GM12892 (cell line): ENCODE measurements around the gene ADIRF.
"Not testable (repeated sequence)": the region's sequence is repeated elsewhere in the genome, so short reads cannot be mapped to it uniquely, and the experiment has no call there.

Experiments used
- DNase-seq: peaks from one replicate; pipeline ENCODE4 v3.0.0; 2011; ENCODE audit not compliant: insufficient read length
- FAIRE-seq: peaks from 2 replicates; lab custom pipeline; 2011; peaks lifted over from hg19 to GRCh38; lab: Jason Lieb, UNC

ADIRF gene

DNA sequence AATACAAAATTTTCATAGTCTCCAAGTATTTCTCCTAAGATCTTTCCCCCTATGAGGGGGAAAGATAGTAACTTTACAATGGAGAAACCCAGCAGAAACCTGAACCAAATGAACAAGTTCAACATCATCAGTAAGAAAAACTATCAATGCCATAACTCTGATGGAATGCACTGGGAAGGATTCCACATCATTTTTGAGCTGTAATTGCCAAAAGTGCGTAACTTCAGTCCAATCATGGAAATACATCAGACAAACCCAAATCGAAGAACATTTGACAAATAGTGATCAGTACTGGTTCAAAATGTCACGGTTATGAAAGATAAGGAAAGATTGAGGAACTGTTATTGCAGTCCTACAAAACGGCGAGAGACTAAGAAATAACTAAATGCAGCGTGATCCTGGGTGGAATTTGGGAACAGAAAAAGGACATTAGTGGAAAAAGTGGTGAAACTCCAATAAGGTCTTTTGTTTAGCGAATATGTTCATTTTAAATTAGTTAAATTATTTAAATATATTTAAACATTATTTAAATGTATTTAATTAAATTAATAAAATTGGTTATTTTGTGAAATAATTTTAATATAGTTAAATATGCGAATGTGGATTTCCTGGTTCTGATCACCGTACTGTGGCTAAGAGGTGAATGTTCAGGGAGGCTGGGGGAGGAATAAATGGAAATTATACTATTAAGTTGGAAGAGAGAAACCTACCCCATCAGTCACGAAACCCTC, 46.9 kb downstream of the ADIRF start:
- FAIRE-seq, DNase-seq: not testable (repeated sequence)

DNA sequence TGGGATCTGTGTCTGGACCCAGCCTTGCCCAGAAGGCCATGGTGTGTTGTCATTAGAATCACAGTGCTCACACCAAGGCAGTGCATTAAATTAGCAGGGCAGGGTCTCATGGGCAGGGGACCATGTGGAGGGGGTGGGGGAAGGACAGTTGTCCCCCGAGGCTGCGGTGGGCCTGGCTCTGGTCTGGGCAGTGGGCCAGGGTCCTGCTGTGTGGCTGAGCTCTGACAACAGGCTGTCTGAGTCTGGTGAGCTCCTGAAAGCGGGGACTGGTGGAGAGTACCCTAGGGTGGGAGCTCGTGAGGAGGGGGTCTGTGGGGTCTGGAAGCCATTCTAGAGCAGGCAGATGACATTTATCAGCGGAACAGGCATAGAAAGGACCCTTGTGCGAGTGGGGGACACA, 49.8 kb downstream of the ADIRF start:
- not testable (repeated sequence) for FAIRE-seq

DNA sequence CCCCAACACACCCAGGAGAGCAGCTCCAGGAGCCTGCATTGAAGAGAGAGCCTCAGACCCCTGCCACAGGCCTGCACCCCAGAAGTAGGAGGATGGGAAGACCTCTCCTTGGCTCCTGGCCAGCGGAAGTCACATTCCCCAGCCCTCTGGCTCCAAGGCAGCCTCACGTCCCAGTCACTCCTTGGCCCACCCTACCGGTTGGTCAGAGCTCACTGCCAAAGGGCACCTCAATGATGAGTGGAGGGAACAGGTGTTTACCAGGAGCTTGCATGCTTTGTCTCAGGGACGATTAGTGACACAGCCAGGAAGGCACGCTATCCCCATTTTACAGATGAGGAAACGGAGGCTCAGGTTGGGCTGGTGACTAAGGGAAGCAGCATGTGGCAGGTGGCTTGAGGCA, 50.8 kb downstream of the ADIRF start:
- FAIRE-seq, DNase-seq: not testable (repeated sequence)

More for the DNA sequence above, 49.8 kb downstream of the ADIRF start:
- DNase-seq = not testable (repeated sequence)

DNA sequence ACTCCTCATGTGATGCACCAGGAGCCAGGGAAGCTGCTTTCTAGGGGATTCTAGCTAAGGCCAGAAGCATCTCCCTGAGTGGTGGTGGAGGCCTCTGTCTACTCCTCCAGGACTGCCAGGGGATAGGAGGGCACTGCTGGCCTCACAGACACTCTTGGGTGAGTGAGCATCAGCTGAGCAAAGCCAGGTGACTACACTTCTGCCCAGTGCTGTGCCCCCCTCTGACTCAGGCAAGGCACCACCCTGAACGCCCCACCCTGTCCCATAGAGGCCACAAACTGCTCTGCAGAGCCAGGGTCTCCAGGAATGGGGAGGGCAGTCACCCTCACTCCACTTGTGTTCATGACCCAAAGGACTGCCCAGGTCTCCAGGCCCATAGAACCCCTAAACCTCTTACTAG, 51.2 kb downstream of the ADIRF start:
- DNase-seq, FAIRE-seq: not testable (repeated sequence)

DNA sequence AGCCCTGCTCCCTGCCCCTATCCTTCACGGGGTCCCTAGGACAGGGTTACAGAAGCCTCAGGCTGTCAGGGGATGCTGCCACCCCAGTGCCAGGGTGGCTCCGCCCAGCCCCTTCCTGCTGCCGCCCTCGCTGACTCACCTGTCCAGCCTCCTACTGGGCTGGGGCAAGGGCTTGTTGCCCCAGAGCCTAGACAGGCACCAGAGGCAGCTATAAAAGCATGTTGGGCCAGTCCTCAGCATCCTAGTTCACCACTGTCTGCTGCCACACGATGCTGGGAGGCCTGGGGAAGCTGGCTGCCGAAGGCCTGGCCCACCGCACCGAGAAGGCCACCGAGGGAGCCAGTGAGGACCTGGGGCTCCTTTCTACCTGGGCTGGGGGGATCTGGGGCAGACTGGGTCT, 51.8 kb downstream of the ADIRF start, which contains the start of gene FAM25A:
TSS of gene FAM25A (plus strand) at position 239 of the 400 bp plus-strand sequence. CDS start at position 270, 31 bp downstream.
- not testable (repeated sequence) for DNase-seq, FAIRE-seq
